CD4-positive, alpha-beta T cell treated with Interleukin-2 at 100 ng/mL for 4 hours (primary cell): ENCODE data around the gene FTSJ3.
"Not testable (repeated sequence)": the region's sequence is repeated elsewhere in the genome, so short reads cannot be mapped to it uniquely, and the experiment has no call there.

Experiments used
- DNase-seq: peaks from one replicate; pipeline ENCODE4 v3.0.0-alpha.2; 2020; ENCODE audit warnings: low spot score

Gene FTSJ3

GRCh38 chr17:63827002-63827800 is at the start of gene FTSJ3, which contains the start of gene PSMC5:
TSS of gene FTSJ3 (minus strand) at chr17:63827663. CDS start at chr17:63826902, 761 bp downstream.
TSS of gene PSMC5 (plus strand) at chr17:63827431. CDS start at chr17:63827491, 60 bp downstream.
- peak; percentile 96 for DNase-seq

DNA sequence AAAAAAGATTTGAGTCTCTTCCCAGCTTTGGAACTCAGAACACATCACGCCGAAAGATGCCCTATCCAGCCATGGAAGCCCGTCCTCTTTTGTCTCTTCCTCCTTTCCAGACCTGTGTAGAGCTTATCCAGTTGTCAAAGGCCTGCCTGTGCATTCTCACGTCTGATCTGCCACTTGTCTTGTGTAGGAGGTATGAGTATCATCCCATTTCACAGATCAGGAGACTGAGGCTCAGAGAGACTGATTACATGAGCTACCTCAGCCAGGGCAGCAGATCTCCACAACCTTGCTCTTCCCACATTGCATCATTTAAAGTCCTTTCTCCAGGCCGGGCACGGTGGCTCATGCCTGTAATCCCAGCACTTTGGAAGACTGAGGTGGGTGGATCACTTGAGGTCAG is 47.2 kb upstream of the FTSJ3 start:
- not testable (repeated sequence) for DNase-seq

- DNase-seq = not testable (repeated sequence)
These were observed 46.7 kb upstream of the FTSJ3 start for GRCh38 chr17:63874061-63874626.

DNA sequence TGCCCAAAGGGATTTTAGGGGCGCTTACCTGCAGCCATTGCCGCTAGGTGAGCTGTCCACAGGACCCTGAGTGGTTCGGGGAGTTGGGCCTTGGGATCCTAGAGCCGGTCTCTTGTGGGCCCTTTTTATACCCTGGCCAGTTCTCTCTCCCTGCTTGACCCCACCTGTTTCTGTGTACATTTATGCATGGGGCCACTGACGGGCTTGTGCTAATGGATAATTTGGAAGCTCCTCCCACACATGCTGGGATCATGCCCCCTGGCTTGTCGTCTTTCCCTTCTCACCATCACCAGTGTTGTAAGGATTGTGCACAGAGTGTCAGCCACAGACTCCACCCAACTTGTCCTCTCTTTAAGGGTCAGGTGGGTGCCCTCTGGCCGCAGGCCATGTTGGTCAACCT is 46.1 kb upstream of the FTSJ3 start, which contains the start of gene CSH2:
TSS of gene CSH2 (minus strand) at position 101 of the 400 bp plus-strand sequence. CDS start at position 38, 63 bp downstream.
- DNase-seq = not testable (repeated sequence)

- not testable (repeated sequence) for DNase-seq
These were observed 44.3 kb upstream of the FTSJ3 start for GRCh38 chr17:63871646-63872365.

- DNase-seq = not testable (repeated sequence)
These were observed 42.8 kb upstream of the FTSJ3 start for GRCh38 chr17:63870292-63870665.

- not testable (repeated sequence) for DNase-seq
These were observed 42.2 kb upstream of the FTSJ3 start for GRCh38 chr17:63869491-63870291.

DNA sequence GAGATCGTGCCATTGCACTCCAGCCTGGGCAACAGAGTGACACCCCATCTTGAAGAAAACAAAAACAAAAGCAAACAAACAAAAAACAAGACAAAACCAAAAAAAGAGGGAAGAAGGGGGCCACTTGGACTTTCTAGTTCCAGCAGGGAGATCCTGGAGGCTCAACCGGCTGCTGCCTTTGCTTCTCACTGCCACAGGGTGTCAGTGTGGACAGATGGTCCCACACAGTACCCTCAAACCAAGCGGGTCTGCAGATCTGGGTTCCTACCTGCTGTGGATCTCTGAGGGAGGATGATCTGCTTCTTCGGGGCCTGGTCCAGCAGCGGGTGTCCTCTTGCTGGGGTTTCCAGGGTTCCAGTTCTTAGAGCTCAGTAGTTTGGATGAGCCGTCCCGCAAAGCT is 39.2 kb upstream of the FTSJ3 start:
- not testable (repeated sequence) for DNase-seq

DNA sequence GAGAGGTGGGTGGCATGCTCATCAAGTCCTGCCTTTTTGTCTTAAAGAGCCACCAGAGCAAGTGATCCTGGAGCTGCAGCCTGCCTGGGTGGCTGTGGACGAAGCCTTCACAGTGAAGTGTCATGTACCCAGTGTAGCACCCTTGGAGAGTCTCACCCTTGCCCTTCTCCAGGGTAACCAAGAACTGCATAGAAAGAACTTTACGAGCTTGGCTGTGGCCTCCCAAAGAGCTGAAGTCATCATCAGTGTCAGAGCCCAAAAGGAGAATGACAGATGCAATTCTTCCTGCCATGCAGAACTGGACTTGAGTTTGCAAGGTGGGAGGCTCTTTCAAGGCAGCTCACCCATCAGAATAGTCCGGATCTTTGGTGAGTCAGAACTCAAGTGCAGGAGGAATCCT is 31.8 kb upstream of the FTSJ3 start:
- no peak for DNase-seq

GRCh38 chr17:63856425-63856824 is 29.0 kb upstream of the FTSJ3 start:
- DNase-seq = not testable (repeated sequence)

DNA sequence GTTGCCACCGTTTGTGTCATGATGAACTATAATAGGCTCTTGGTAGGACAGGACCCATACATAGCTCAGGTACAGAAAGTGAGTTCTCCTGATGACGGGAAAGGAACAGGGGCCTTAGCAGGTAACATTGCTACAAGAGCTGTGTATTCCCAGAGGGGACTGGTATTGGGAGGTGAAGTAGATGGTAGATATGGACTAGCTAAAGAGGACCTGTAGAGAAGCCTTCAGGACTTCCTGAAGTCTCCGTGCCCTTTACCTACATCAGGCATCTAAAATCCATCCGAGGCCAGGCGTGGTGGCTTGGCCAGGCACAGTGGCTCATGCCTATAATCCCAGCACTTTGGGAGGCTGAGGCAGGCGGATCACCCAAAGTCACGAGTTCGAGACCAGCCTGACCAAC is 27.7 kb upstream of the FTSJ3 start:
- no peak for DNase-seq

DNA sequence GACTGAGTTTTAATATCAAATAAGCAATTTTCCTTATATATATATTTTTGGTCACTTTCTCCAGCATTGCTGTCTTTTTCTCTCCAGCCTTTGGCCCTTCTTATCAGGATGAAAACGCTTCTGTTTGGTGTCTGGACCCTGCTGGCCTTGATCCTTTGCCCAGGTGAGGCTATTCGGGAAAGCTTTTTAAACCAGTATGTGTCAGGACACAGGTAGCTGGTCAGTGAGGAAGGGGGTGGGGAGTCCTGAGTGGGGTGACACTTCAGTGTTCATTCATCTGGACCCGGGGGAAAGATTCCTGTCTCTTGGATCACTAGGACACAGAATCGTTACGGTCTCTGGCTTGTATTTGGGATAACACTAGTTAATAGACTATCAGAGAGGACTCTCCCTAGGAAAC is 27.2 kb upstream of the FTSJ3 start:
- DNase-seq = no peak

DNA sequence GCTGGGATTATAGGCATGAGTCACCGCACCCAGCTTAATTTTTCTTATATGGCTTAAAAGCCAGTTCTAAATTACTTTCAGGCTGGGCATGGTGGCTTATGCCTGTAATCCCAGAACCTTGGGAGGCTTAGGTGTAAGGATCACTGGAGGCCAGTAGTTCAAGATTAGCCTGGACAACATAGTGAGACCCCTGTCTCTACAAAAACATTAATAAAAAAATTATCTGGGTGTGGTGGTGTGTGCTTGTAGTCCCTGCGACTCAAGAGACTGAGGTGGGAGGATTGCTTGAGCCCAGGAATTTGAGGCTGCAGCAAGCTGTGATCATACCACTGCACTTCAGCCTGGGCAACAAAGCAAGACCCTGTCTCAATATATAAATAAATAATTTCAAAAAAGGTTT is 25.8 kb upstream of the FTSJ3 start:
- DNase-seq = no peak

DNA sequence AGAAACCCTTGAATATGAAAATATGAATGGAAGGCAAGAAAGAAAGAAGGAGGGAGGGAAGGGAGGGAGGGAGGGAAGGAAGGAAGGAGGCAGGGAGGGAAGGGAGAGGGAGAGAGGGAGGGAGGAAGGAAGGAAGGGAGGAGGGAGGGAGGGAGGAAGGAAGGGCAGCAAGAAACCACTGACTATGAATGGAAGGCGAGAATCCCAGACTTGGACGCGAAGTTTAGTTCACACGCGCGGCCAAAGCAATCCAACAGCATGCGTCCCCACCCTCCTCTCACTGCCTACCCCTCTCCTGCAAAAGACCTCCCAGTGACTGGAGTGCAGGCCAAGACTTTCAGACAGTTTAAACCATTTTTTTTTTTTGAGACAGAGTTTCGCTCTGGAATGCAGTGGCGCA is 22.9 kb upstream of the FTSJ3 start:
- DNase-seq = no peak

- DNase-seq = peak; percentile 94
These were observed 21.6 kb upstream of the FTSJ3 start for GRCh38 chr17:63848834-63849689.

DNA sequence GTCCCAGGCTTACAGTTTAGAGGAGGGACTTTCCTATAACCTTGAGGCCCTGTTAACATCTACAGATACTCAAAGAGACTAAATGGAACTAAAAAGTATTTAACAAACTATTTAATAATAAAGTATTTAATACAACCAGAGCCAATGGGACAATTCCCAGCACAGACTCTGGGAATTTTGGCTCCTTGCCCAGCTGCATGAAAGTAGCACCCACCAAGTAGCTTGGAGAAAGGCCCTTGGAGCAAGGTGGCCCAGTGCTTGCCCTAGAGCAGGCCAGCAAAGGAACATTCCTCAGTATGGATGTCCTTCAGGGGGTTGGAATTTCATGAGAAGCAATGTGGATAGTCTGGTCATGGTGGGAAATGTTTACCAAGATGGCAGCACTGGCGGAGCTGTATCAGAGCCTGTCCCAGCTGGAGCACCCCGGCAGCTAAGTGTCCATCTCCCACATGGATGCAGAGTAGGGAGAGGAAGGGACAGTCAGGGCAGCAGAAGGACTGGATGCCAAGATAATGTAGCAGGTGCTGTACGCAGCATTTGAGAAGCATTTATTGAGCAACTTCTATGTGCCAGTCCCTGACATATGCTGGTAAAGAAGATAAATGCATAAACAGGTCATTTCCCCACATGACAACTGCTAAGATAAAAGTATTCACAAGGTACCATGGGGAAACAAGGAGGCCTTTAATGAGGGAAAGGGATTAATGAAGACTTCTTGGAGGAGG is 20.2 kb upstream of the FTSJ3 start:
- no peak for DNase-seq

DNA sequence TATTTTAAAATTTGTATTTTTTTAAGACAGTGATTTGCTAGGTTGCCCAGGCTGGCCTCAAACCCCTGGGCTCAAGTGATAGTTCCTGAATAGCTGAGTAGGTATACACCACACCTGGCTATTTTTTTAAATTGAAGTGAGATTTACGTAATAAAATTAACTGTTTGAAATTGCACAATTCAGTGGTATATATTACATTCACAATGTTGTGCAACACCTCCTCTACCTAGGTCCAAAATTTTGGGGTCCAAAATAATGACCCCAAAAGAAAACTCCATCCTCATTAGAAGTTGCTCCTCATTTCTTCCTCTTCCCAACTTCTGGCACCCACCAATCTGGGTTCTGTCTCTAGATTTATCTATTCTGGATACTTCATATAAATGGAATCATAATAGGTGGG is 18.0 kb upstream of the FTSJ3 start:
- no peak for DNase-seq

DNA sequence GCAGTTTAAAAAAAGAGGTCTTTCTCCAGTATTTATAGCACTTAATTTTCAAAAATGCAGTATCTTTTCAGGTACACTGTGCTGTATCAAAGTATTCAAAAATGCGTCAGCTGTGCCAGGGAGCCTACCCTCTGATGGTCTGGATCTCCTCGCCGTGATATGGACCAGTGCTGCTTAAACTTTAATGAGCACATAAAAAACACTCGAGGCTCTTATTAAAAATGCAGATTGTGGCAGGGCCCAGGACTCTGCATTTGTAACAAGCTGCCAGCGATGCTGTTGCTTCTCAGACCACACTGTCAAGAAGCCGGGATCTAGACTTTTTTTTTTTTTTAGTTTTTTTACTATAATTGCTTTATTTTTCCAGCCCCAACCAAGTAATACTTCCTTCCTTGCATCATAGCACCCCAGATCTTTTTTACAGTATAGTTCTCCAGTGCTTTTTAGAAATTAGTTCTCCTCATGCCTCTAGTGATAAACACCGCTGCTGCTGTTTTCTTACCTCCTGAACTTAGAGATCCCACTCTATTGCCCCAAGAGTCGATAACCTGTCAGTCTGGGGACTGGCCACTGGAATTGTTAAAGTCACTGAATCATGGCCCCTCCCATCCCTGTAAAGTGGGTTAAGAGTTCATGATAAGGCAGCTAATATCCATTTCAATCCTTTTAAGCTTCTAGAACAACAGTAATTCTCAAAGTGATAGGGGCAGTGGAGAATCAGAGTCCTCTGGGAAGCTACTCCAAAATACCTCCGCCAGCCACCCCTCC is 16.6 kb upstream of the FTSJ3 start:
- DNase-seq = no peak

DNA sequence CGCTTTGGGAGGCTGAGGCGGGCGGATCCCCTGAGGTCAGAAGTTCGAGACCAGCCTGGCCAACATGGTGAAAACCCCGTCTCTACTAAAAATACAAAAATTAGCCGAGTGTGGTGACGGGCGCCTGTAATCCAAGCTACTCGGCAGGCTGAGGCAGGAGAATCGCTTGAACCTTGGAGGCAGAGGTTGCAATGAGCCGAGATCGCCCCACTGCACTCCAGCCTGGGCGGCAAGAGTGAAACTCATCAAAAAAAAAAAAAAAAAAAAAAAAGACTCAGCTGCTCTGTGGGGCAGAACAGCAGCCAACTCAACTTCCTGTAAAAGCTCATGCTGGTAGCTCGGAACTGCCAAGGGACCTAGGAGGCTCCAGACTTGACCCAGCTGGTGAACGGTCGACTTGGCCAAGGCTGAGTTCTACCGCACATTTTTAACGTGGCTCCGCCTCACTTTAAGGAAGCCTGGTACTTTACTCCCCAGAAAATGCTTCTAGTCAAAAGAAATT is 16.0 kb upstream of the FTSJ3 start:
- DNase-seq = not testable (repeated sequence)
